Psoas muscle (tissue), 8 donors: ENCODE results near the gene METTL9. TPM values are rescaled to one million over a fixed set of nuclear protein-coding genes. Genes with fewer than 3 reads are reported as not detected.

Source experiments
- ATAC-seq, 4 donors: fragments of 200-7000 bp; cut with Tn5 transposase; one replicate each; pipeline ENCODE4 v1.9.1; 2020; ENCODE audit warnings: moderate library complexity in 3 of 4, mild to moderate bottlenecking in 2 of 4
- DNase-seq, 2 donors: peaks; one replicate each; pipeline ENCODE4 v3.0.0-alpha.2; 2020
- H3K27ac ChIP-seq: fragments of 200-600 bp; one replicate; pipeline ENCODE4 v1.8.0; 2022
- H3K27me3 ChIP-seq, 3 donors: fragments of 200-600 bp in 1 of 3; one replicate each; pipeline versions ENCODE4 v1.6.1 to v1.8.0; 2013 to 2022; ENCODE audit warnings: low read length in 2 of 3, mild to moderate bottlenecking in 2 of 3, moderate library complexity in 1 of 3; ENCODE audit not compliant: insufficient read depth in 3 of 3
- H3K36me3 ChIP-seq, 2 donors: fragments of 200-600 bp in 1 of 2; one replicate each; pipeline versions ENCODE4 v1.6.1 to v1.8.0; 2013 to 2022; ENCODE audit warnings: low read depth in 1 of 2, mild to moderate bottlenecking in 1 of 2, moderate library complexity in 1 of 2; ENCODE audit not compliant: insufficient read depth in 1 of 2
- H3K4me1 ChIP-seq: fragments of 200-600 bp; one replicate; pipeline ENCODE4 v1.8.0; 2022
- H3K4me3 ChIP-seq: fragments of 200-600 bp; one replicate; pipeline ENCODE4 v1.8.0; 2022; ENCODE audit warnings: mild to moderate bottlenecking
- H3K9me3 ChIP-seq: fragments of 200-600 bp; one replicate; pipeline ENCODE4 v1.8.0; 2022
- WGBS, 3 donors: extraction: QIAGEN DNeasy Blood & Tissue Kit; methylation state at CpG; one replicate each; pipeline versions ENCODE4 v1.1.6 to v1.1.7; 2013; 5-methylcytosine and 5-hydroxymethylcytosine counted together
- intact Hi-C, 2 donors: fragments of 100-400 bp; cut with DNase I; formaldehyde crosslinking; loops; one replicate each; pipeline versions ENCODE4 v1.11.0 to v1.14.2; 2022
- polyA plus RNA-seq, 3 donors: library from polyadenylated mRNA; stranded (reverse); fragments of 200-250 nt; gene quantifications; one replicate each; pipeline ENCODE4 v1.2.3, GENCODE V29; 2013
- total RNA-seq, 4 donors: library from RNA; stranded (reverse); fragmentation: NEBNext Ultra II Directional in 2 of 4; extraction: Animal tissue kit (Norgen Biotek cat#: 25700) in 2 of 4; gene quantifications; one replicate each; pipeline versions ENCODE4 v1.2.1 to v1.2.4, GENCODE V29; 2021 to 2023
- TF ChIP-seq, protein P1 (sequence below): fragments of 200-600 bp; IDR thresholded peaks from one replicate; pipeline ENCODE4 v1.8.0; 2022; ENCODE audit warnings: antibody characterized with exemption
- donor health status: healthy with polysubstance abuse.
- donor health status: DM: no; HTN: no; CAD: no; lungs with moderate emphysema.
- donor health status: Bipolar disorder and iron deficiency.
- donor health status: healthy.
- donor health status: DM: yes; HTN: yes; CAD: no.
- donor health status: DM: no; HTN: no; CAD: no.
- donor health status: DM: no; HTN: no; CAD: no.
- donor health status: DM: yes; HTN: yes; CAD: no.

Gene METTL9
- total and polyA plus RNA-seq, 7 donors: 54.4 to 134 (median 71.8) TPM

DNA sequence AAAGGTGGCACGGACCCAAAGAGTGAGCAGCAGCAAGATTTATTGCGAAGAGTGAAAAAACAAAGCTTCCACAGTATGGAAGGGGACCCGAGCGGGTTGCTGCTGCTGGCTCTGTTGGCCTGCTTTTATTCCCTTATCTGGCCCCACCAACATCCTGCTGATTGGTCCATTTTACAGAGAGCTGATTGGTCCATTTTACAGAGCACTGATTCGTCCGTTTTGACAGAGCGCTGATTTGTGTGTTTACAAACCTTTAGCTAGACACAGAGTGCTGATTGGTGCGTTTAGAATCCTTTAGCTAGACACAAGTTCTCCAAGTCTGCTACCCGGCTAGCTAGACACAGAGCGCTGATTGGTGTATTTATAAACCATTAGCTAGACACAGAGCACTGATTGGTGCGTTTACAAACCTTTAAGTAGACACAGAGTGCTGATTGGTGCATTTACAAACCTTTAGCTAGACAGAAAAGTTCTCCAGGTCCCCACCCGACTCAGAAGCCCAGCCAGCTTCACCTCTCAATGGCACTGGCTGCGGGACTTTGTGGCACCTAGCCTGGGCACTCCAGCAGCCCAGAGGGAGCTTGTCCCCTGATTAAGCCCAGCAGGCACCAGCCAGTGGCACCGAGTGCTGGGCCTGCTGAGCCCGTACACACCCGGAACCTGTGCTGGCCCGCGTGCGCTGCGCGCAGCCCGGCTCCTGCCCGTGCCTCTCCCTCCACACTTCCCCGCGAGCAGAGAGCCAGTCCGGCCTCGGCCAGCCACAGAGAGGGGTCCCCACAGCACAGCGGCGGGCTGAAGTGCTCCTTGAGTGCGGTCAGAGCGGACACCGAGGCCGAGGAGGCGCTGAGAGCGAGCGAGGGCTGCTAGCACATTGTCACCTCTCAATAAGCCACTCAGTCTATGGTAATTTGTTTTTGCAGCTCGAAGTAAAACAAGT is 37.9 kb downstream of the METTL9 start:
- DNase-seq (no peak), ATAC-seq (no peak)
- H3K36me3 ChIP-seq: no peaks in the 10 kb centered on the region
- H3K4me3 ChIP-seq: no peak overlapping the region
- 94 to 95% (median 95%) methylated on average over 37 of the region's 37 CpGs for WGBS, 3 donors
- no peaks in the 10 kb centered on the region for H3K27me3 ChIP-seq
- no peaks in the 10 kb centered on the region for H3K9me3 ChIP-seq
- no peak overlapping the region for H3K27ac ChIP-seq
- intact Hi-C loops: loop anchor here in 1 of 2 donors (5.0 kb wide), 1 partner anchor 40 kb away; the partner anchor contains the start of gene METTL9
- H3K4me1 ChIP-seq: no peaks in the 10 kb centered on the region
- TF ChIP-seq, protein P1, sequence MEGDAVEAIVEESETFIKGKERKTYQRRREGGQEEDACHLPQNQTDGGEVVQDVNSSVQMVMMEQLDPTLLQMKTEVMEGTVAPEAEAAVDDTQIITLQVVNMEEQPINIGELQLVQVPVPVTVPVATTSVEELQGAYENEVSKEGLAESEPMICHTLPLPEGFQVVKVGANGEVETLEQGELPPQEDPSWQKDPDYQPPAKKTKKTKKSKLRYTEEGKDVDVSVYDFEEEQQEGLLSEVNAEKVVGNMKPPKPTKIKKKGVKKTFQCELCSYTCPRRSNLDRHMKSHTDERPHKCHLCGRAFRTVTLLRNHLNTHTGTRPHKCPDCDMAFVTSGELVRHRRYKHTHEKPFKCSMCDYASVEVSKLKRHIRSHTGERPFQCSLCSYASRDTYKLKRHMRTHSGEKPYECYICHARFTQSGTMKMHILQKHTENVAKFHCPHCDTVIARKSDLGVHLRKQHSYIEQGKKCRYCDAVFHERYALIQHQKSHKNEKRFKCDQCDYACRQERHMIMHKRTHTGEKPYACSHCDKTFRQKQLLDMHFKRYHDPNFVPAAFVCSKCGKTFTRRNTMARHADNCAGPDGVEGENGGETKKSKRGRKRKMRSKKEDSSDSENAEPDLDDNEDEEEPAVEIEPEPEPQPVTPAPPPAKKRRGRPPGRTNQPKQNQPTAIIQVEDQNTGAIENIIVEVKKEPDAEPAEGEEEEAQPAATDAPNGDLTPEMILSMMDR: no peak

DNA sequence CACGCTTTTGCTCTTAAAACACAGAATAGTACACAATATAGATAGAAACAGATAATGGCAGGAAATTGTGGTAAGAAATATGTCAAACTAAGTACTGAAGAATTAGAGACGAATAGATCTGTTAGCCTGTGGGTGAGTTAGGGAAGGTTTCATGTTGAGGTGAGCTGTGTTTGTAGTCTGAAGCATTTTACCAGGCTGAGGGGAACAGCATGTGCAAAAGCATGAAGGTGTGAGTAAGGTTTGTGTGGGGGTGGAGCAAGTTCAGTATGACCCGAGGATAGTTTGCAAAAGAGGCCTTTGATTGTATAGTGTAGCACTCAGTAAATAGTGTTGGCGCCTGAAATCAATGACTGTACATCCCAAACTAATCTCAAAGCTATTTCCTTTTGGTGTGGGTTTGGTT is 39.2 kb downstream of the METTL9 start:
- H3K4me1 ChIP-seq: no peaks in the 10 kb centered on the region
- TF ChIP-seq, protein P1: no peak
- WGBS, 3 donors: 78 to 80% (median 79%) methylated on average over 4 of the region's 4 CpGs
- intact Hi-C loops: loop anchor here in 1 of 2 donors (5.0 kb wide), 1 partner anchor 41 kb away; the partner anchor contains the start of gene METTL9
- no peak overlapping the region for H3K4me3 ChIP-seq
- no peak overlapping the region for H3K27ac ChIP-seq
- no peaks in the 10 kb centered on the region for H3K36me3 ChIP-seq
- no peak for DNase-seq
- no peak for ATAC-seq
- H3K27me3 ChIP-seq: no peaks in the 10 kb centered on the region
- H3K9me3 ChIP-seq: no peaks in the 10 kb centered on the region

DNA sequence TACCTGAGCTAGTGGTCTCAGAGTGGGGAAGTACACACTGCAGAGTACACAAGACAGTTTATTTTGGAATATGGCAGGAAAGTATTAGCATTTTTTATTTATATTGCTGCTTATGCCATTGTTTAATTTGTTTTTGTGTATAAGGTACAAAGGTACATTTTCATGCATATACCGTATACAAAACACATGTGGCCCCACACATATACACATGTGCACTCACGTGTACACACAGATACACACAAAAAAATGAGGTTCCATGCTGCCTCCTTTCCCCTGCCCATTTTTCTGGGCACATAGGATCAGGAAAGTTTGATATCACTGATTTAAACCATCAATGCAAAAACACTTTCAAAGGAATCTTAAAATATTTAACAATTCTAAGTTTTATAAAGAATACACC is 40.1 kb downstream of the METTL9 start:
- TF ChIP-seq, protein P1: no peak
- ATAC-seq: no peak
- Histone ChIP-seq H3K36me3 (no peaks in the 10 kb centered on the region), H3K27ac (no peak overlapping the region), H3K9me3 (no peaks in the 10 kb centered on the region), H3K27me3 (no peaks in the 10 kb centered on the region), H3K4me3 (no peak overlapping the region), H3K4me1 (peaks cover 6% of the 10 kb centered on the region)
- intact Hi-C loops: loop anchor here in 1 of 2 donors (5.0 kb wide), 1 partner anchor 42 kb away; the partner anchor contains the start of gene METTL9
- no peak for DNase-seq
- WGBS, 3 donors: 90 to 95% (median 93%) methylated on average over 2 of the region's 2 CpGs

DNA sequence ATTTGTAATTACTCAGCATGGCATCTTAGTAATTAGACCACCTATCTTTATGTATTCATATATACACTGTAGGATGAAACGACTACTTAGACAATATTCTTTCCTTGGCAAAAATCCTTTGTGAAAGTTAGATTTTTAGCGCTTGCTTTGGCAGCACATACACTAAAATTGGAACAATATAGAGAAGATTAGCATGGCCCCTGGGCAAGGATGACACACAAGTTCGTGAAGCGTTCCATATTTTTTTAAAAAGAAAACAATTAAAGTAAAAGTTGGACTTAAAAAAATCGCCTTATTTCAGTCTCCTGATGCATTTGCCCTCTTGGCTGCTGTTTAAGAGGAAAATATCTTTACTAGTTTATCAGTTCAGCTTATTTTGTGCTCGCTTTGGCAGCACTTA is 42.5 kb downstream of the METTL9 start:
- DNase-seq: no peak
- WGBS, 3 donors: 72 to 79% (median 74%) methylated on average over 6 of the region's 6 CpGs
- no peak overlapping the region for H3K27ac ChIP-seq
- TF ChIP-seq, protein P1: no peak
- no peaks in the 10 kb centered on the region for H3K9me3 ChIP-seq
- H3K27me3 ChIP-seq: no peaks in the 10 kb centered on the region
- H3K4me3 ChIP-seq: no peak overlapping the region
- H3K4me1 ChIP-seq: peaks cover 23% of the 10 kb centered on the region
- no peaks in the 10 kb centered on the region for H3K36me3 ChIP-seq
- intact Hi-C loops: loop anchor here in 1 of 2 donors (2.0 to 5.0 kb wide), 2 partner anchors 45 to 57 kb away; partner anchors contain the start of gene METTL9
- no peak for ATAC-seq
